Upper lobe of left lung (tissue), 4 donors: ENCODE measurements around the gene C17orf100.

Experiments
- EP300 ChIP-seq, 4 donors: sonication (generic); formaldehyde crosslinking; IDR thresholded peaks; one replicate each; pipeline ENCODE4 v1.5.1; 2017; ENCODE audit warnings: antibody characterized with exemption in 4 of 4, control low read depth in 2 of 4
- TF ChIP-seq, protein P1 (sequence below), 6 experiments: fragments of 450-650 bp in 4 of 6; fragments of 200-600 bp in 2 of 6; sonication (generic) in 2 of 6; IDR thresholded peaks; one replicate each; pipeline ENCODE4 v1.5.1; 2016 to 2019; ENCODE audit warnings: antibody characterized with exemption in 6 of 6

DNA sequence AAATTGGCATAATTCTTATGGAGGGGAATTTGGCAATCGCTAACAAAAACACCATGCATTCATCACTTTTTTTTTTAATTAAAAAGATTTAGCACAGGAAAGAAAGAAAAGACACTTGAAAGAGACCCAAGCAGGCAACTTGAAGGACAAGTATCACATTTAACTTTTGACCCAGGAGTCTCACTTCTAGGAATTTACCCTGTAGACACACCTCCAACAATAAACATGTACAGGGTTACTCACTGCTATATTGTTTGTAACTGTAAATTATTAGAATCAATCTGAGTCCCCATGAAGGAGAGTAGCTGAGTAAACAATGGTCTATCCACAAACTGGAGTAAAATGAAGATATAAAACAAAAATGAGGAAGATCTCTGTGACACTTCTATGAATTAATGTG lies 21.2 kb upstream of the C17orf100 start:
- TF ChIP-seq EP300 (IDR thresholded peaks at IDR 0.05): no peak
- TF ChIP-seq, protein P1, sequence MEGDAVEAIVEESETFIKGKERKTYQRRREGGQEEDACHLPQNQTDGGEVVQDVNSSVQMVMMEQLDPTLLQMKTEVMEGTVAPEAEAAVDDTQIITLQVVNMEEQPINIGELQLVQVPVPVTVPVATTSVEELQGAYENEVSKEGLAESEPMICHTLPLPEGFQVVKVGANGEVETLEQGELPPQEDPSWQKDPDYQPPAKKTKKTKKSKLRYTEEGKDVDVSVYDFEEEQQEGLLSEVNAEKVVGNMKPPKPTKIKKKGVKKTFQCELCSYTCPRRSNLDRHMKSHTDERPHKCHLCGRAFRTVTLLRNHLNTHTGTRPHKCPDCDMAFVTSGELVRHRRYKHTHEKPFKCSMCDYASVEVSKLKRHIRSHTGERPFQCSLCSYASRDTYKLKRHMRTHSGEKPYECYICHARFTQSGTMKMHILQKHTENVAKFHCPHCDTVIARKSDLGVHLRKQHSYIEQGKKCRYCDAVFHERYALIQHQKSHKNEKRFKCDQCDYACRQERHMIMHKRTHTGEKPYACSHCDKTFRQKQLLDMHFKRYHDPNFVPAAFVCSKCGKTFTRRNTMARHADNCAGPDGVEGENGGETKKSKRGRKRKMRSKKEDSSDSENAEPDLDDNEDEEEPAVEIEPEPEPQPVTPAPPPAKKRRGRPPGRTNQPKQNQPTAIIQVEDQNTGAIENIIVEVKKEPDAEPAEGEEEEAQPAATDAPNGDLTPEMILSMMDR (IDR thresholded peaks at IDR 0.05): no peak
